ES-I3 (cell line): ENCODE results near the gene FECH.

Experiments
- H3K36me3 ChIP-seq: 2 replicates; pipeline ENCODE4 v1.6.1; 2013; ENCODE audit warnings: mild to moderate bottlenecking, low read length, control low read depth, moderate library complexity; ENCODE audit not compliant: insufficient read depth
- H3K4me1 ChIP-seq: 2 replicates; pipeline ENCODE4 v1.6.1; 2013; ENCODE audit warnings: mild to moderate bottlenecking, control low read depth, low read length; ENCODE audit not compliant: insufficient read depth
- H3K9ac ChIP-seq: 2 replicates; pipeline ENCODE4 v1.6.1; 2013; ENCODE audit warnings: low read depth, mild to moderate bottlenecking, low read length, moderate library complexity
- H3K9me3 ChIP-seq: 2 replicates; pipeline ENCODE4 v1.6.1; 2013; ENCODE audit warnings: mild to moderate bottlenecking, low read length, moderate library complexity; ENCODE audit not compliant: control insufficient read depth, insufficient read depth

Gene FECH, protein sequence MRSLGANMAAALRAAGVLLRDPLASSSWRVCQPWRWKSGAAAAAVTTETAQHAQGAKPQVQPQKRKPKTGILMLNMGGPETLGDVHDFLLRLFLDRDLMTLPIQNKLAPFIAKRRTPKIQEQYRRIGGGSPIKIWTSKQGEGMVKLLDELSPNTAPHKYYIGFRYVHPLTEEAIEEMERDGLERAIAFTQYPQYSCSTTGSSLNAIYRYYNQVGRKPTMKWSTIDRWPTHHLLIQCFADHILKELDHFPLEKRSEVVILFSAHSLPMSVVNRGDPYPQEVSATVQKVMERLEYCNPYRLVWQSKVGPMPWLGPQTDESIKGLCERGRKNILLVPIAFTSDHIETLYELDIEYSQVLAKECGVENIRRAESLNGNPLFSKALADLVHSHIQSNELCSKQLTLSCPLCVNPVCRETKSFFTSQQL

DNA sequence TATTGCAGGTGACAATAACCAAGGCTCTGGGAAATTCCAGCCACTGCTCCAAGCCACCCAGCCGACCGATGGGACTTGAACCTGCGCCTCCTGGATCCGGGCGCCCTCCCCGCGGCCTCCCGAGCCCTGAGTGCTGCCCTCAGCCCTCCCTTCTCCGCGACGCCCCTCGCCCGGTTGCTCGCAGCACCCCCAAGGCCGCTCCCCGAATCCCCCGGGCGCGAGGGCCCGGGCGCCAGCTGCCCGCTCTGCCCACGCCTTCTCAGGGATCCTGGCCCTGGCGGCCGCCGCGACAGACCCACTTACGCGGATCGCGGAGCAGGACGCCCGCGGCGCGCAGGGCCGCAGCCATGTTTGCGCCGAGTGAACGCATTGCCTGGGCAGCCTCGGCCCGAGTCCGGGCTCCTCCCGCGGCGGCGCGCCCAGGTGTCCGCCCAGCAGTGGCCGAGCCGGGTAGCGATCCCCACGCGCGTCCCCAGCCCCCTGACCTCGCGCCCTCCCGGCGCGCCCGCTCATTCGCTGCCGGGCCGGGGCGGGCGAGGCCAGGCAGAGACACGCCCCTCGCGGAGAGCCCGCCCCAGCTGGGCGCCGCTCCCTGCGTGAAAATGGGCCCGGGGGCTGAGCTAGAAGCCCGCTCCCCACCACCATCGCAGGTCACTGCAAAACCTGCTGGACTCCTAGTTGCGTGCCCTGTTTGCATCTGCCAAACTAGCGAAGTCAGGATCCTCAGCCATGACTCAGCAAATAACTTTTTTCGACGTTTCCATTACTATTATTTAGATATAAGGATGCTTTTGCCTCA lies at the start of gene FECH:
TSS of gene FECH (minus strand) at position 452 of the 799 bp plus-strand sequence. CDS start at position 370, 82 bp downstream.
- H3K9ac ChIP-seq = peak within 1 kb of the TSS; percentile 90
- H3K9me3 ChIP-seq = no peaks in the 10 kb centered on the region
- H3K36me3 ChIP-seq = no peaks in the 10 kb centered on the region
- H3K4me1 ChIP-seq = peaks cover 9% of the 10 kb centered on the region

DNA sequence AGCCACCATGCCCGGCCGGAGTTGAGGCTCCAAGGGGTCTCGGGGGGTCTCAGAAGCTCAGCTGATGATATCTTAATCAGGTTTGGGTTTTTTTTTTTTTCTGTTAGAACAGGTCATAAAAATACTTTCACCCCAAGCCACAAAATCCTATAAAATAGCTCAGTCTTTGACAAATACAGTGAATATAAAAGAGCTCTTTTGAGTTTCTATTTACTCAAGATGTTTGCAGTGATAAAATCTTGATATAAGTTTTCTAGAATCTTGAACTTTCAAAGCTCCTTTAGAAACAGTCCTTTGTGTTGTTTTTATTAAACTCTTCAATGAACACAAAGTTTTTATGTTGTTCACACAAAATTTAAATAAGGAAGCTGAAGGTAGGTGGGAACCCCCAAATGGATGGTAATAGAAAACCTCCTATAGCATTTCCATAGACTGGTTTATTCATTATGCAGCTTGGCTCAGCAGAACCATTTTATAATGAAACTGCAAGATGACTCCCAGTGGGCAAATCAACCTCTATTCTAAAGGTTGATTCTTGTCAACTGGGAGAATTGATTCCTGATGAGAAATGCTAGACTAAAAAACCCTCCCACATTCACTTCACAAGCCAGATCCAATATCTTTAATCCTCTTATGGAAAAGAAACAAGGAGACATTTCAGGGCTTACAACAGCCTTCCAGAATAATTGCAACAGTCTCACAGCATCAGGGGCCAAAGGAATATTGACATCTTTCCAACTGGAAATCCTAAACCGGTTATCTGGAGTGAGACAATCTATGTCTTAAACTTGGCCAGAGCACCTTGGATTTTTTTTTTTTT lies 48.7 kb upstream of the FECH start:
- H3K4me1 ChIP-seq = no peaks in the 10 kb centered on the region
- H3K9ac ChIP-seq = no peak overlapping the region
- H3K9me3 ChIP-seq = no peaks in the 10 kb centered on the region
- H3K36me3 ChIP-seq = no peaks in the 10 kb centered on the region

DNA sequence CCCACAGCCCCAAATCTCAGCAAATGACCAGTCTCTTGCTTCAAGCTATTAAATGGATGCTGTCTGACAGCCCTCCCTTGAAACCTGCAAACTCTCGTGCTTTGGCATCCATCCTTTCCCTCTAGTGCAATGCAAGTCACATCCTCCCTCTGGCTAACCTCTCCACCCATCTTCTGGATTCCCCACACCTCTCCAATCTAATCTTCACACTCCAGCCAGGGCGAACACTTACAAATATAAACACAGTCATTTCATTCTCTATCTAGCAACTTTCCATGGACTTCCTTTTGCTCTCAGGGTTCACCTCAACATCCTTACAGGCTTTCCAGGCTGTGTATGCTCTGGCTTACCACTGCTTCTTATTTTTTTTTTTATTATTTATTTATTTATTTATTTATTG lies 45.2 kb upstream of the FECH start:
- peaks cover 12% of the 10 kb centered on the region for H3K4me1 ChIP-seq
- H3K36me3 ChIP-seq = no peaks in the 10 kb centered on the region
- H3K9me3 ChIP-seq = no peaks in the 10 kb centered on the region
- H3K9ac ChIP-seq = no peak overlapping the region

DNA sequence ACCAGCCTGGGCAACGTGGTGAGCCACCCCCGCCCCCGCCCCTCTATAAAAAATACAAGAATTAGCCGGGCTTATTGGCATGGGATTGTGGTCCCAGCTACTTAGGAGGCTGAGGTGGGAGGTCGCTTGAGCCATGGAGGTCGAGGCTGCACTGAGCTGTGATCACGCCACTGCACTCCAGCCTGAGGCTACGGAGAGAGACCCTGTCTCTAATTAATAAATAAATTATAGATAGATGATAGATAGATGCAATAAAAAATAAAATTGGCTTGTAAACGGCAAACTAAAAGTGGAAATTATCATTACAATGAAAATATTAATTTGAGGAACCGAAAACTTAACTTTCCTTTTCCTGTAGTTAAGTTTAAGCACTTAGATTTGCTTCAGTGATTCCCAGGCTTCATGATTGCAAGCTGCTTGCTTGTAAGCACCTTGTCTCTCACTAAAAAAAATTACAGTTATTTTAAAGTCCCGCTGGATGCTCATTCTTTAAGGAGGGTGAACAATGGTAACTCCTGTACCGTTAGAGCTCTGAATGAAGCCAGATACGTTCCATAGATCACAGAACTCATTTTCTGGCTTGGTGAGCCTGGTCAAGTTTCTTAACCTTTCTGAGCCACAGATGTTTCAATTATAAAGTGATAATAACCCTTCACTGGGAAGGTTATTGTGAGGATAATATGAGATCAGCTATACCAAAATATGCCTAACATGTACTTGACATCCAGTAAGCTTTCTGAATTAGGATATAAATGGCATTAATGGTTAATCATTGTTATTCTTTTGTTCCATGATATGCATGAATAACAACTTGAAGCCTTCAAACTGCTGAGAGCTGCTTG lies 44.5 kb upstream of the FECH start:
- Histone ChIP-seq H3K36me3 (no peaks in the 10 kb centered on the region), H3K4me1 (peaks cover 12% of the 10 kb centered on the region), H3K9me3 (no peaks in the 10 kb centered on the region), H3K9ac (peak overlapping the region; percentile 42; the same call in 1 of the 2 replicates)

DNA sequence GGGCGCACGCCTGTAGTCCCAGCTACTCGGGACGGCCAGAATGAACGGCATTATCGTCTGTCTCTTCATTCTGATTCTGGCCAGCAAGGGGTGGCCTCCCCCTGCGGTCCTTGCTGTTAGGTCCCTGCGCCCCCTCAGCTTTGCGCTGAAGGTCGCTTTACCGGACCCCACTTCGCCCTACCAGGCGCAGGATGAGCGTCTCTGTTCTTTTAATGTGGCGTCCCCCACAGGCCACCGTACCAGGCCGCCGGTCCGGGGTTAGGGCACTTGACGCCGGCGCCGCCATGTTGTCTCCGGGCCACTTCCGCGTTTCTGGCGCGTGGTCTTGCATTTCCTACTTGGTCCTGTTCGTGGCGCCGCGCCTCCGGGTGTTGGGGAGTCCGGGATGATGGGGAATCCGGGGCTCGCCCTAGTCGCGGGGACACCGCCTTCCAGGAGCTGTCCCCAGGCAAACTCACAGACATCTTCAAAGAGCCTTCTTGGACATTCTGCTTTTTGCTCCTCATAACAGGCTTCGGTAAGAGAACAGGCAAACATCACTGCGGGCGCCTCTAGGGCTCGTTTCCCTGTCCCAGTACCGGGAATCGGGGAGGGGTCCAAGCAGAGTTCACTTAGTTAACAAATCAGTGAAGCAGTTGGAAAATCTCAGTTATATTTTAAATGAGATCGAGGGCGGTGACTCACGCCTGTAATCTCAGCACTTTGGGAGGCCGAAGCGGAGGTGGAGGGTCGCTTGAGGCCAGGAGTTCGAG lies 43.7 kb upstream of the FECH start:
- Histone ChIP-seq H3K9ac (peak overlapping the region; percentile 42), H3K36me3 (no peaks in the 10 kb centered on the region), H3K9me3 (no peaks in the 10 kb centered on the region), H3K4me1 (peaks cover 12% of the 10 kb centered on the region)

DNA sequence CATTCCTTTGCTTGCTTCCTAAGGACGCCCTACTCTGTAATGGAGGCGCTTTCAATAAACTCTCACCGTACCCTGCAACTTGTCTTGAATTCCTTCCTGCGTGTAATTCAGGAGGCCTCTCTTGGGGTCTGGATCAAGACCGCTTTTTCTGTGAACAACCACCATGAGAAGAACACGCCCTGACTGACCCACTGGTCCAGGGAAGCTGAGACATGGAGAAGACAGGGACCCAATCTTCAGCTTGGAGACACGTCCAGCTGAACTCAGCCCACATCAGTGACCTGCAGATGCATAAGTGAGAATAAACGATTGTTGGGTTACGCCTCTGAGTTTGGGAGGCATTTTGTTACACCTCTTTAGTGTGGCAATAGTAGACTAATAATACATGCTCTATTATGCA lies 42.9 kb upstream of the FECH start:
- peak overlapping the region; percentile 42 for H3K9ac ChIP-seq
- no peaks in the 10 kb centered on the region for H3K36me3 ChIP-seq
- peaks cover 12% of the 10 kb centered on the region for H3K4me1 ChIP-seq
- H3K9me3 ChIP-seq = no peaks in the 10 kb centered on the region

DNA sequence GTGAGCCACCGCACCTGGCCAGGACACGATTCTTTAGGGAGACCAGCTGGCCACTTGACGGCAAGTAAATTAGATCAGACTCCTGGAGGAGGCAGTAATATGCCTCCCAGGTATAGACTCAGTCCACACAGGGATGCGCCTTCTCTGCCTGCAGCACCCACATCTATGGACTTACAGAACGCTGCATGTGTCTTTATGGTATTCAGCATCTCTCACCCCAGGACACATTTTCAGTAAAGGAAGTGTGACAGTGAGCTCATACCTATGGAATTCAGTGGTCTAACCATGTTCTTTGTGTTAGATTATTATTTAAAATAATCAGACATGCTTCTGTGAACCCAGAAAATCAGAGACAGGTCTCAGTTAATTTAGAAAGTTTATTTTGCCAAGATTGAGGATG lies 41.0 kb upstream of the FECH start:
- Histone ChIP-seq H3K9me3 (no peaks in the 10 kb centered on the region), H3K36me3 (no peaks in the 10 kb centered on the region), H3K4me1 (peaks cover 12% of the 10 kb centered on the region), H3K9ac (no peak overlapping the region)

DNA sequence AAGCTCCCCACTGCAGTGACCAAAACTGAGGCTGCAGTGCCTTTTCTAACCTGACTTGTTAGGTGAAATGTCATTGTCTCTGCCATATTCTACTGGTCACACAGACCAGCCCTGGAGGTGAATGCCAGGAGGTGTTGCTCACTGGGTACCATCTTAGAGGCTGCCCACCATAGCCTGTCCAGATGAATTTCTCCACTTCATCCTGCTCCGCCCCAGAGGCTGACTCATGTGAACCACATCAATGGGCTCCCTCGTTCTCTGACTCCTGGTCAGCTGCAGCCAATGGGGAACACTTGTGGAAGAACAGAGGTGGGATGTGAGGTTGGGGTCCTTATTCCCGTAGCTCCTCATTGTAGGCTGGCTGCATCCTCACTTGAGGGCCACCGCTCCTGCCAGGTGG lies 38.5 kb upstream of the FECH start:
- peaks cover 2% of the 10 kb centered on the region; the same call in 1 of the 2 replicates for H3K36me3 ChIP-seq
- H3K4me1 ChIP-seq = peaks cover 12% of the 10 kb centered on the region
- no peaks in the 10 kb centered on the region for H3K9me3 ChIP-seq
- no peak overlapping the region for H3K9ac ChIP-seq

DNA sequence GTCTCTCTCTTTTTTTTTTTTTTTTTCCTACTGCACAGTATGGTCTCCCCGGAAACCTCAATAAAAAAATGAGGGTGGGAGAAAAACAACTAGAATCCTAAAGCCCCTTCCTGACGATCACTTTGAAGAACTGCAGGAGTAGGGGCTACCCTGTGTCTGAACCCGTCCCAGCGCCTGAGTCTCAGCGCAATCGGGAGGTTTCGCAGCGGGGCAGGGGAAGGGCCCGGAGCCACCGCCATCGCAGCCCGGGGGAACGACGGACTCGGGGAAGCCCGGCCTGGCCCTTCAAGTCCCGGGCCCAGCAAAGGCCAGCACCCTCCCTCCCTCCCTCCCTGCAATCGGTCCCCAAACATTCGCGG lies 34.7 kb upstream of the FECH start:
- no peaks in the 10 kb centered on the region for H3K4me1 ChIP-seq
- H3K9me3 ChIP-seq = no peaks in the 10 kb centered on the region
- peaks cover 17% of the 10 kb centered on the region for H3K36me3 ChIP-seq
- peak overlapping the region; percentile 91 for H3K9ac ChIP-seq

DNA sequence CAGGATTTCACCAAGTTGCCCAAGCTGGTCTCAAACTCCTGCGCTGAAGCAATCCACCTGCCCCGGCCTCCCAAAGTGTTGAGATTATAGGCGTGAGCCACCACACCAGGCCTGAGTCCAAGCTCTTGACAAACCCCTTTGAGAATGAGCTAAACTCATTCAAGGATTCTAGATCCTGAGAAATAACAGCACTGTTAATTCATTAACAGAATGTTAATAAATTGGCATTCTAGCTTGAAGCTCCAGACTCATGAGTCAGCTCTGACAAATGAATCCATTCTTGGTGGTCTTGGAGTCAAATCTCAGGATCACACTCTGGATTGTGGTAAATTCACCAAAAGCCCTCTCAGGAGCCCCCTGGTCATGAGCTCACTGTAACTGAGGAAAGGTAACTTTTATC lies 33.4 kb upstream of the FECH start:
- Histone ChIP-seq H3K9me3 (no peaks in the 10 kb centered on the region), H3K36me3 (peaks cover 18% of the 10 kb centered on the region), H3K9ac (no peak overlapping the region), H3K4me1 (no peaks in the 10 kb centered on the region)

DNA sequence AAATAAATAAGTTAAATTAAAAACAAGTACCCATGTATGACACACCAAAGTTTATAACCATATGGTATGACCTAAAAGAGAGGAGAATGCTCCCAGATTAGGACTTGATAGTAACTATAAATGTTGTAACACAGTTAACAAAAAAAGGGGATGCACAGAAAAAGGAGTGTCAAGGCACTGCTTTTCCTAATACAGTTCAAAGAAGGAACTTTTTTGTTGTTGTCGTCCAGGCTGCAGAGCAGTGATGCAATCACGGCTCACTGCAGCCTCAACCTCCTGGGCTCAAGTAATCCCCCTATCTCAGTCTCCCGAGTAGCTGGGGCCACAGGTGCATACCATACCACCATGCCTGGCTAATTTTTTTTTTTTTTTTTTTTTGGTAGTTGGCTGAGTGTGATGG lies 32.4 kb upstream of the FECH start:
- Histone ChIP-seq H3K9me3 (no peaks in the 10 kb centered on the region), H3K9ac (no peak overlapping the region), H3K4me1 (no peaks in the 10 kb centered on the region), H3K36me3 (peaks cover 22% of the 10 kb centered on the region)

DNA sequence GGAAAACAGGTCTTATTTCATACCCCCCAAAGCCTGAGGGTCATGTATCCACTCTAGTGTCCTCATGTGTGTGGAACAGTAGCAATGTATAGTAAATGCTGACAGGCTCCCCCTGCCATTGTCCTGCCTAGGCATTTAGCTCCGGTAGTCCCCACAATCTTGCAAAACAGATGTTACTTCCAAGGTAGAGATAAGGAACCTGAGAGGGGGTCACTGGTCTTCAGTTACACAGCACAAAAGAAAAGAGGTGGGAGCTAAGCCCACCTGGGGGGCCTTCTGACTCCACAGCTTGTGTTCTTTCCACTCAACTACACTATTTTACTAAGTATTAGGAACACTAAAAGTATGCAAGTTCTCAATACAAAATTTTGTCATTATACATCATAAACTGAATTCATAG lies 17.4 kb upstream of the FECH start:
- H3K9ac ChIP-seq = no peak overlapping the region
- H3K36me3 ChIP-seq = peaks cover 55% of the 10 kb centered on the region
- no peaks in the 10 kb centered on the region for H3K9me3 ChIP-seq
- H3K4me1 ChIP-seq = no peaks in the 10 kb centered on the region

DNA sequence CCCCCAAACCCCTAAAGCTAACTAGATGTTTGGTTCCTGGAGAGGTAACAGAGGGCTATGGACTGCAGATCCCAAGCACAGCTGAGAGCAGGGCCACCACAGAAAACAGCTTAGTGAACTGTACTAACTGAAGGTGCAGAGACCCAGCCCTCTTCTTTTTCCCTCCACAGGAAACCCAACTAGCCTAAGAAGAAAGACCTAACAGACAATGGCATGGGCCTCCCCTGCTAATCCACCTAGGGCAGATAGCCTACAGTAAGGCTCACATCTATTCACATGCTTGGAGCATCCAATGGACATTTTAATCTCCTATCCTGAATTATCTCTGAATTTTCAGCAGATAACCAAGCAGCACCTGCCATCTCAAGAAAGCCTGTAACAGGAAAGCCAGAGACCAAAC lies 8.8 kb upstream of the FECH start:
- no peak overlapping the region for H3K9ac ChIP-seq
- peaks cover 2% of the 10 kb centered on the region for H3K36me3 ChIP-seq
- no peaks in the 10 kb centered on the region for H3K4me1 ChIP-seq
- H3K9me3 ChIP-seq = no peaks in the 10 kb centered on the region
